HEK293 (cell line): ENCODE results near the gene ZNF507.

ENCODE experiments used
- GLIS2 ChIP-seq: fragments of 450-650 bp; formaldehyde crosslinking; IDR thresholded peaks from 2 replicates; pipeline ENCODE4 v1.5.1; 2016; ENCODE audit warnings: missing biosample characterization, missing genetic modification characterization
- KLF9 ChIP-seq: fragments of 450-650 bp; formaldehyde crosslinking; IDR thresholded peaks from 2 replicates; pipeline ENCODE4 v1.5.1; 2016; ENCODE audit warnings: missing biosample characterization, missing genetic modification characterization, low read depth
- SETDB1 ChIP-seq: IDR thresholded peaks from one replicate; pipeline ENCODE4 v1.6.1; 2017; ENCODE audit warnings: mild to moderate bottlenecking, low read length, moderate library complexity, mixed read lengths; ENCODE audit not compliant: insufficient read length
- ZNF214 ChIP-seq: fragments of 450-650 bp; formaldehyde crosslinking; IDR thresholded peaks from 2 replicates; pipeline ENCODE4 v1.5.1; 2017; ENCODE audit warnings: missing biosample characterization, mild to moderate bottlenecking, missing genetic modification characterization, borderline replicate concordance
- TF ChIP-seq, protein P1 (sequence below): fragments of 450-650 bp; formaldehyde crosslinking; IDR thresholded peaks from 2 replicates; pipeline ENCODE4 v1.5.1; 2016; ENCODE audit warnings: missing biosample characterization, missing genetic modification characterization

DNA sequence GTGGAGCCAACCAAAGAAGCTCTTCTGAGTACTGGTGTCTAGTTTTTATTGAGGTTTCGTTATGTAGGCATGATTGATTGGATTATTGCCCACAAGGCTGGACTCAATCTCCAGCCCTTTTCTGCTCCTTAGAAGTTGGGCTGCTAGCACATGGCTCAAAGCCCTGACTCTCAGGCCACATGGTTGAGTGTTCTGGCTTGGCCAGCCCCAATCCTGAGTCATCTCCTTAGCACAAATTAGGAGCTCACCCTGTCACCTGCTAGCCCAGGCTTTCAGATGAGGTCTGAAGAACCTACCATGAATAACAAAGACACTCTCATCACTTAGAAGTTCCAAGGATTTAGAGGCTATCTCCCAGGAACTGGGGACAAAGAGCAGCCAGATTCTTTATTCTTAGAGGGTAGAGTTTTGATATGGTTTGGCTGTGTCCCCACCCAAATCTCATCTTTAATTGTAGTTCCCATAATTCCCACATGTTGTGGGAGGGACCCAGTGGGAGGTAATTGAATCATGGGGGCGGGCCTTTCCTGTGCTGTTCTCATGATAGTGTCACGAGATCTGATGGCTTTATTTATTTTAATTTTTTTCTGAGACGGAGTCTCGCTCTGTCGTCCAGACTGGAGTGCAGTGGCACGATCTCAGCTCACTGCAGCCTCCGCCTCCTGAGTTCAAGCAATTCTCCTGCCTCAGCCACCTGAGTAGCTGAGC, 71.5 kb downstream of the ZNF507 start:
- TF ChIP-seq, protein P1, sequence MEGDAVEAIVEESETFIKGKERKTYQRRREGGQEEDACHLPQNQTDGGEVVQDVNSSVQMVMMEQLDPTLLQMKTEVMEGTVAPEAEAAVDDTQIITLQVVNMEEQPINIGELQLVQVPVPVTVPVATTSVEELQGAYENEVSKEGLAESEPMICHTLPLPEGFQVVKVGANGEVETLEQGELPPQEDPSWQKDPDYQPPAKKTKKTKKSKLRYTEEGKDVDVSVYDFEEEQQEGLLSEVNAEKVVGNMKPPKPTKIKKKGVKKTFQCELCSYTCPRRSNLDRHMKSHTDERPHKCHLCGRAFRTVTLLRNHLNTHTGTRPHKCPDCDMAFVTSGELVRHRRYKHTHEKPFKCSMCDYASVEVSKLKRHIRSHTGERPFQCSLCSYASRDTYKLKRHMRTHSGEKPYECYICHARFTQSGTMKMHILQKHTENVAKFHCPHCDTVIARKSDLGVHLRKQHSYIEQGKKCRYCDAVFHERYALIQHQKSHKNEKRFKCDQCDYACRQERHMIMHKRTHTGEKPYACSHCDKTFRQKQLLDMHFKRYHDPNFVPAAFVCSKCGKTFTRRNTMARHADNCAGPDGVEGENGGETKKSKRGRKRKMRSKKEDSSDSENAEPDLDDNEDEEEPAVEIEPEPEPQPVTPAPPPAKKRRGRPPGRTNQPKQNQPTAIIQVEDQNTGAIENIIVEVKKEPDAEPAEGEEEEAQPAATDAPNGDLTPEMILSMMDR (tag by site-specific recombination), result no peak
- no peak for TF ChIP-seq ZNF214 (tag by site-specific recombination)
- no peak for TF ChIP-seq KLF9 (tag by site-specific recombination)
- no peak for TF ChIP-seq GLIS2 (tag by site-specific recombination)
- no peak for TF ChIP-seq SETDB1
